Stimulated activated CD8-positive, alpha-beta memory T cell treated with anti-CD3 and anti-CD28 coated beads, Interleukin-15, amount 100 ng/mL, for 1 hour (primary cell): ENCODE data around the gene VWA3B.
"Not testable (repeated sequence)": the region's sequence is repeated elsewhere in the genome, so short reads cannot be mapped to it uniquely, and the experiment has no call there.

Experiments used
- DNase-seq: peaks from one replicate; pipeline ENCODE4 v3.0.0-alpha.2; 2020; ENCODE audit warnings: low read depth

The VWA3B gene

GRCh38 chr2:98299211-98299905 is 212.4 kb downstream of the VWA3B start:
- DNase-seq, result no peak

DNA sequence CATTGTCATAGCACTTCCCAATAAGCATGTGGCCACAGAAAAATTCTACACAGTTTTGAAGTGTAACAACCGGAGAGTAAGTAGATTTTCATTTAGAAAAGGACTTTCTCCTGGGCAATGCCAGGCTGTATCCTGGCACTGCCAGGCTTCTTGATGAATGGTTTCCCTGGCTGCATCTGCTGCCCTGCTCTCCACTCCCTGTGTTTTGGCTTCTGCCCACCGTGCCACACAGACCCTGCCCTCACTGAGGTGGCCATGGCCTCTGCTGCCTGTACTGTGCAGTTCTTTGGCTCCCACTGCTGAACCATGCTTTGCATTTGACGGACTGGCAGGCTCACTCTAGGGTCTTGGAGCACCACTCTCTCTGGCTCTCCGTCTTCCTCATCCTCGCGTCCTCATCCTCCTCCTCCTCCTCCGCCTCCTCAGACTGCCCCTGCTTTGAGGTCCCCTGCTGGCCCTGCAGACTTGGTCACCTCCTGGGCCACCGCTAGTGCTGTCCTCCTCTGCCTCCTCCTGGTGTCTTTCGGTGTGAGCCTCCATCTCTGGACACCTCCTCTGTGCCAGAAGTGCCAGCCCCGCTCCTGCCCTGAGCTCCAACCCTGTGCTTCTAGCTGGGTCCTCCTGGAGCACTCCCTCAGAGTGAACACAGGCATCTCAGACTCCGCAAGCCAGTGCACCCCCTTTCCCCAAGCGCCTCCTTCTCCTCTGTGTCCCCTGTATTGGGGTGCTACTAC is 213.3 kb downstream of the VWA3B start:
- no peak for DNase-seq

DNA sequence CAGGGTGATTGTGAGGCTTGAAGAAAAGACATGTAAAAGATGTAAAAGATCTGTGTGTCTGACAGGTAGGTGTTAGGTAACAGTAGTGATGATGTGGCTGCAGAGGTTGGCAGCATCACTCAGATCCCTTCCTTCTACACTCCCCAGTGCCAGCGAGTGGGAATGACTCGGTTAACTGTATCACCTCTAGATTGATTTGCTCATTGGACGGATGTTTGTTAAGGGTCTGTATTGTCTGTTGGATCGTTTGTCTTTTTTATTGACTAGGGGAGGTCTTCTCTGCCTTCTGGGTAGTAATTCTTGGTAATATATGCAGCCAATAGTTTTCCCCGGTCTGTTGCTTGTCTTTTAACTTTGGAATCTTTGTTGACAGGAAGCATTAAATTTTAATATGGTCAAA is 214.5 kb downstream of the VWA3B start:
- DNase-seq, result no peak

GRCh38 chr2:98307131-98307696 is 220.2 kb downstream of the VWA3B start:
- not testable (repeated sequence) for DNase-seq

GRCh38 chr2:98308068-98308467 is 221.1 kb downstream of the VWA3B start:
- DNase-seq, result no peak

DNA sequence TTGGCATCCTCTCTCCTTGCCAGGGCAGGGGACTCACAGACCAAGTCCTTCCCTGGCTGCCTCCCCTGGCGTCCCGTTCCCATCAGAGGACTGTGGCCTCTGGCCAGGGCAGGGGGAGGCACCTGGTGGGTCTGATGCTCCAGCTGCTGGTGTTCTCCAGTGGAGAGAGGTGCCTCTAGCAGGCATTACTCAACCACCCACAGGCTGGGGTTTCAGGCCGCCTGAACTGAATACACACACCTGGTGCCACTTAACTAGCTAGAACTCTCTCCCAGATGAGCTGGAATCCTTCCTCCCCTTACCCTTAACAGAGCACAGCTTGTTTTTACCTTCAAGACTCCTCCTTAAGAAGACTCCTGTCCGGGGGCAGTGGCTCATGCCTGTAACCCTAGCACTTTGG is 221.6 kb downstream of the VWA3B start:
- DNase-seq, result no peak

DNA sequence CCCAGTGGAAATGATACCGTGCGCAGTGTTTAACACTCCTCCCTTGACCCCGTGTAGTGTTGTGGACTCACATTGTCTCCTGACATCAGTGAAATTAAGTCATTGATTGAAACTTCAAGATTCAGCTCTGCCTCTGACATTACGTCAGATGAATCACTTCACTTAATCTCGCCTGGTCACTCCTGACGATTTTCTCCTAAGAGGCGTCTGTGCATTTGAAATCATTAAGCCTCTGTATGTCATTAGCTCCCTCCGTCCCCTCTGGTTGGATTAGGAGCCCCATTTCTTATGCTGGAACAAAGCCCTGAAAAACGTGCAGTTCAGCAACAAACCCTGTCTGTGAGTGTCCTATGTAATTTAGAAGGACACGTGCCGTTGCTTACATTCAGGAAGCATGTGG is 222.6 kb downstream of the VWA3B start:
- no peak for DNase-seq

DNA sequence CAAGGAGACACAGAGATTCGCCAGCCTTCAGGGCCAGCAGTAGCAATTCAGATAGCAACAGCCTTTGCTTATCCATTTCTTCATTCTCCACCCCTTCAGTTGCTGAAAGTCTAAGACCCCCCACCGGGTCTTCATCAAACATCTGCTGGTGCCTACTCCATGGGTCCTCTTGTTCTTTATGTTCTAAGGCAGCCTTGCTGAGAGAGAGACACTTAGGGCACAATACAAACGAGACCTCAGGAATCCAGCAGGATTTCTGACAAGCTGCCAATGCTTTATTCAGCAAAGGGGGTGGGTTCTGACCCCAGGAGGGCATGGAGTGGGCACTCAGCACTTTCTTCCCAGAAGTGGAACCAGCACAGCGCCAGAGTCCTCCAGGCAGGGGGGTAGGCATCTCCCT is 223.0 kb downstream of the VWA3B start:
- no peak for DNase-seq

GRCh38 chr2:98311090-98311489 is 224.1 kb downstream of the VWA3B start:
- no peak for DNase-seq

GRCh38 chr2:98311771-98312545 is 225.0 kb downstream of the VWA3B start:
- DNase-seq, result no peak

DNA sequence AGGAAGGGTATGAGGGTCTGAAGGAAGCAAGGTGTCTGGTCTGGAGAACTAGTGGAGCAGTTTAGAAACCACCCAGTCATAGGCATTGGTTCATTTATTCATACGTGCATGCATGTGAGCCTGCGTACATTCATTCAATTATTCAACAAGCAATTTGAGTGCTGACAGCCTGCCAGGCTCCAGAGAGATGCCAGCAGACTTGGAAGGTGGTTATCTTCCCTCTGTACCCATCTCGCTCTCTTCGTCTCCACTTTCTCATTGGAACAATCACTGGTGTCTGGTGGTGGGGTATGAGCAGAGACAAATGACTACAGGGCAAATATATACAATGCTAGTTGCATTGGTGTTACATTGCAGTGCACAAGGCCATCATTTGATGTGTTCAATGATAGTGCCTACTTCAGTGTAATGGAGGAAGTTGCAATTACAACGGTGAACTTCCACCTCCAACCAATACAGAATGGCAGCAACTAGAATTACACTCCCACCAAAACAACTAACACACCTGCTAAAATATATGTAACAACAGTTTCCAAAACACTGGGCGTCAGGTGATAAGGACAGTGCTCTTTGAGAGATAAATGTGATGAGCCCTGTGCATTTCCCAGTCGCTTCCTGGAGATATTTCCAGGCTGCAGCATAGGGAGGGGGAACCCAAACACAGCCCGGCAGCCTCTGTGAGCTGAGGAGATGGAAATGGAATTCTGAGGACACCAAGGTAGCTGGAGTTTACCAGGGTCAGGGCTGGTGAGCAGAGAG is 226.7 kb downstream of the VWA3B start:
- no peak for DNase-seq

- DNase-seq, result no peak
Observed at GRCh38 chr2:98314251-98314650, 227.3 kb downstream of the VWA3B start.

- no peak for DNase-seq
Observed at GRCh38 chr2:98315957-98316356, 229.0 kb downstream of the VWA3B start.

DNA sequence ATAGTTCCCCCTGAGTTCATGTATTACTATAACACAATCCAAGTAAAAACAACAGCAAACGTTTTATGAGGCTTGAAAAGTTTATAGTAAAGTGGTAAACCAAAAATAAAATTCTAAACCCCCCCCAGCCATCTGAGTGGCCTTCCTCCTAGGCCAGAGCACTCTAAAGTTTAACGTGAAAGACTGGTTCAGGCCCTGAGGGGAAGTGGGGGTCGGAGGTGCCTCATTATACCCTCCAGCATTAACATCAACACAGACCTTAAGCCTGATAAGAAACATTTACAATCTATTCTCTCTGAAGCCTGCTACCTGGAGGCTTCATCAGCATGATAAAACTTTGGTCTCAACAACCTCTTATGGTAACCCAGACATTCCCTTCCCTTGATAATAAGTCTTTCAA is 230.2 kb downstream of the VWA3B start:
- no peak for DNase-seq

DNA sequence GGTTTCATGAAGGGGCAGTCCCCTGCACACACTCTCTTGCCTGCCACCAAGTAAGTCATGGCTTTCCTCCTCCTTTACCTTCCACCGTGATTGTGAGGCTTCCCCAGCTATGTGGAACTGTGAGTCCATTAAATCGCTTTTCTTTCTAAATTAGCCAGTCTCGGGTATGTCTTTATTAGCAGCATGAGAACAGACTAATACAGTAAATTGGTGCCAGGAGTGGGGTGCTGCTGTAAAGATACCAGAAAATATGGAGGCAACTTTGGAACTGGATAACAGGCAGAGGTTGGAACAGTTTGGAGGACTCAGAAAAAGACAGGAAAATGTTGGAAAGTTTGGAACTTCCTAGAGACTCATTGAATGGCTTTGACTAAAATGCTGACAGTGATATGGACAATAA is 233.2 kb downstream of the VWA3B start:
- not testable (repeated sequence) for DNase-seq

- DNase-seq, result no peak
Observed at GRCh38 chr2:98324181-98324580, 237.2 kb downstream of the VWA3B start.

GRCh38 chr2:98327776-98328175 is 240.8 kb downstream of the VWA3B start:
- no peak for DNase-seq

GRCh38 chr2:98329549-98329948 is 242.6 kb downstream of the VWA3B start:
- no peak for DNase-seq

GRCh38 chr2:98332989-98333388 is 246.0 kb downstream of the VWA3B start:
- DNase-seq, result no peak

DNA sequence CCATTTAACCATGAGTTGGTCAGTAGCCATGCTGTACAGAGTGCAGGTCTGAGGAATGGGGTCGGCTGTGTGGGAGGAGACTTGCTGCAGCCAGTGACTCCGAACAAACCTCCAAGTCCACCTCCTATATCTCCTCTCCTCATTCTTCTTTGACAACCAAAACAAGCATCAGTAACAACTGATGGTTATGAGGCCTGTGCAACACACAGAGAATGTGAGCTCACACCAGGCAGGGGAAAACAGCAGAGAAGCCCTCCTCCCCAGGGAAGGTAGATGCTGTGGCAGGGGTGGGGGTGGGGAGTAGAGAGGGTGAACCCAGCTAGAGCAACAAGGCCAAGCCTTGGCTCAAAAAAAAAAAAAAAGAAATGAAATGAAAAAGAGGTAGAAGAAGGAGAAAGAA is 247.0 kb downstream of the VWA3B start:
- DNase-seq, result no peak

DNA sequence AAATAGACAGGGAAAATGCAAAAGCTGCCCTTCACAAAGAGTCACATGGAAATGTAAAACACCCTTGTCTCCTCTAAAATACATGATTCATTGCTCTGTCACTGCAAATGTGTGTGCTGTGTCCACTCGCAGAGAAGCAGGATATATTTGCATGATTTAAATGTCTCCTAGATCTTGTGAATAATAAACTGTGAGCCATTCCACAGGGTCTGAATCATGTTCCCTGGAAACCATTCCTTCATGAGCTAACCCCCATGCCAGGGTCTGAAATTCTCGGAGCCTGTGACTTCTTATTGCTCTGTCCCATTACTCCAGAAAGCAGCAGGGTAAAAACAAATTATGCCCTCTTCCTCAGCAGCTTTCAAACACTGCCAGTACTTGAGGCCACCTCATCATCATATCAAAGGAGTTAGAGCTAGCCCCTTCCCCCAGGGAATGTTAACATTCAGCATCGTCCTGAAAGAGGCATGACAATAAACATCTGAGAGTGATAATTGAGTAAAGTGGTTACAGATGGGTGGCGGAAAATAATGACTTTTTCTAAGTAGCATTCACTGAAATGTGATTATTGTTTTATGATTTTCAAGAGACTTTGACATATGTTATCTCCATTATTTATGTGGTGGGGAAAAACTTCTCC is 247.6 kb downstream of the VWA3B start:
- DNase-seq, result no peak
